Neural progenitor cell (in vitro differentiated cells): Measurements from ENCODE around the gene HAUS6. TPM values are rescaled to one million over a fixed set of nuclear protein-coding genes. Genes with fewer than 3 reads are reported as not detected.
"Not testable (repeated sequence)": the region's sequence is repeated elsewhere in the genome, so short reads cannot be mapped to it uniquely, and the experiment has no call there.

ENCODE experiments used
- DNase-seq: peaks from one replicate; pipeline ENCODE4 v3.0.0-alpha.2; 2016; ENCODE audit warnings: low spot score
- H2AFZ ChIP-seq: fragments of 200-600 bp; sonication (generic); replicated peaks from 2 replicates; pipeline ENCODE4 v1.6.1; 2016; ENCODE audit warnings: antibody characterized with exemption
- H3F3A ChIP-seq: fragments of 200-600 bp; sonication (generic); 2 replicates; pipeline ENCODE4 v1.6.1; 2016; ENCODE audit warnings: antibody characterized with exemption, low read depth
- H3K27ac ChIP-seq: fragments of 200-600 bp; sonication (generic); 2 replicates; pipeline ENCODE4 v1.5.1; 2016; ENCODE audit warnings: mild to moderate bottlenecking
- H3K27me3 ChIP-seq: fragments of 200-600 bp; sonication (generic); 2 replicates; pipeline ENCODE4 v1.6.1; 2016; ENCODE audit warnings: mild to moderate bottlenecking, moderate library complexity
- H3K36me3 ChIP-seq: fragments of 200-600 bp; sonication (generic); 2 replicates; pipeline ENCODE4 v1.5.1; 2016
- H3K4me1 ChIP-seq: fragments of 200-600 bp; sonication (generic); 2 replicates; pipeline ENCODE4 v1.6.1; 2016; ENCODE audit warnings: mixed run types
- H3K4me2 ChIP-seq: fragments of 200-600 bp; sonication (generic); 2 replicates; pipeline ENCODE4 v1.6.1; 2016
- H3K4me3 ChIP-seq: fragments of 200-600 bp; sonication (generic); 2 replicates; pipeline ENCODE4 v1.5.1; 2016
- H3K79me2 ChIP-seq: fragments of 200-600 bp; sonication (generic); 2 replicates; pipeline ENCODE4 v1.6.1; 2016; ENCODE audit warnings: low read depth
- H3K9ac ChIP-seq: fragments of 200-600 bp; sonication (generic); 2 replicates; pipeline ENCODE4 v1.6.1; 2016
- H3K9me3 ChIP-seq: fragments of 200-600 bp; sonication (generic); 2 replicates; pipeline ENCODE4 v1.5.1; 2016; ENCODE audit warnings: low read depth
- H4K20me1 ChIP-seq: fragments of 200-600 bp; sonication (generic); 2 replicates; pipeline ENCODE4 v1.6.1; 2016; ENCODE audit warnings: low read depth
- H3K27ac Mint-ChIP-seq: 3 replicates; pipeline ENCODE4 v1.8.0; 2021; ENCODE audit warnings: mixed read lengths
- H3K27me3 Mint-ChIP-seq: 2 replicates; pipeline ENCODE4 v1.8.0; 2022; ENCODE audit warnings: low read depth, mild to moderate bottlenecking, inconsistent platforms, moderate library complexity, mixed read lengths; ENCODE audit not compliant: insufficient read depth
- H3K36me3 Mint-ChIP-seq: 3 replicates; pipeline ENCODE4 v1.8.0; 2021; ENCODE audit warnings: mixed read lengths
- H3K4me1 Mint-ChIP-seq: 3 replicates; pipeline ENCODE4 v1.8.0; 2021; ENCODE audit warnings: mixed read lengths
- H3K4me3 Mint-ChIP-seq: 3 replicates; pipeline ENCODE4 v1.8.0; 2021; ENCODE audit warnings: mild to moderate bottlenecking, moderate library complexity, mixed read lengths
- H3K9me3 Mint-ChIP-seq: 3 replicates; pipeline ENCODE4 v1.8.0; 2020; ENCODE audit warnings: mixed read lengths
- CTCF ChIP-seq: fragments of 200-600 bp; sonication (generic); IDR thresholded peaks from 2 replicates; pipeline ENCODE4 v1.5.1; 2017; ENCODE audit warnings: antibody characterized with exemption, mild to moderate bottlenecking
- EZH2 ChIP-seq: fragments of 200-600 bp; sonication (generic); IDR thresholded peaks from 2 replicates; pipeline ENCODE4 v1.6.1; 2017; ENCODE audit warnings: antibody characterized with exemption, mild to moderate bottlenecking, moderate library complexity
- EZH2phosphoT487 ChIP-seq: fragments of 200-600 bp; sonication (generic); IDR thresholded peaks from 2 replicates; pipeline ENCODE4 v1.6.1; 2017; ENCODE audit warnings: antibody characterized with exemption
- total RNA-seq: library from RNA; depleted of rRNA; stranded (reverse); fragments of >200 nt; gene quantifications from 2 replicates; pipeline ENCODE4 v1.2.3, GENCODE V29; 2015; ENCODE audit warnings: low replicate concordance

HAUS6 gene
- total RNA-seq, 1 donor from 2014 or later: 61.2 TPM

- Histone ChIP-seq H3K9me3 (no peaks in the 10 kb centered on the region), H4K20me1 (no peaks in the 10 kb centered on the region), H3F3A (no peaks in the 10 kb centered on the region), H3K79me2 (no peaks in the 10 kb centered on the region), H3K4me2 (no peak overlapping the region), H2AFZ (no peak overlapping the region), H3K36me3 (no peaks in the 10 kb centered on the region), H3K4me3 (no peak overlapping the region), H3K9ac (no peak overlapping the region), H3K4me1 (no peaks in the 10 kb centered on the region), H3K27ac (no peak overlapping the region), H3K27me3 (no peaks in the 10 kb centered on the region)
- Mint-ChIP-seq H3K27me3 (peaks cover 5% of the 10 kb centered on the region), H3K9me3 (peaks cover 2% of the 10 kb centered on the region), H3K27ac (no peak overlapping the region), H3K36me3 (no peaks in the 10 kb centered on the region), H3K4me1 (peaks cover 2% of the 10 kb centered on the region), H3K4me3 (no peak overlapping the region)
- DNase-seq: no peak
- TF ChIP-seq EZH2phosphoT487: no peak
- no peak for TF ChIP-seq CTCF
- TF ChIP-seq EZH2: no peak
Observed at GRCh38 chr9:19023078-19023477, 79.6 kb downstream of the HAUS6 start.

GRCh38 chr9:19022206-19022605 lies 80.5 kb downstream of the HAUS6 start:
- Histone ChIP-seq H3K36me3 (no peaks in the 10 kb centered on the region), H4K20me1 (no peaks in the 10 kb centered on the region), H3K27me3 (no peaks in the 10 kb centered on the region), H3K79me2 (no peaks in the 10 kb centered on the region), H3F3A (no peaks in the 10 kb centered on the region), H3K4me3 (no peak overlapping the region), H2AFZ (no peak overlapping the region), H3K27ac (no peak overlapping the region), H3K4me1 (no peaks in the 10 kb centered on the region), H3K4me2 (no peak overlapping the region), H3K9me3 (no peaks in the 10 kb centered on the region), H3K9ac (no peak overlapping the region)
- TF ChIP-seq CTCF: no peak
- no peaks in the 10 kb centered on the region for H3K36me3 Mint-ChIP-seq
- H3K4me3 Mint-ChIP-seq: no peak overlapping the region
- DNase-seq: no peak
- H3K9me3 Mint-ChIP-seq: peaks cover 2% of the 10 kb centered on the region
- peaks cover 2% of the 10 kb centered on the region for H3K4me1 Mint-ChIP-seq
- H3K27me3 Mint-ChIP-seq: peaks cover 5% of the 10 kb centered on the region
- no peak overlapping the region for H3K27ac Mint-ChIP-seq

GRCh38 chr9:19021649-19022048 lies 81.1 kb downstream of the HAUS6 start:
- H2AFZ ChIP-seq, H3K4me2 ChIP-seq, H3K9me3 Mint-ChIP-seq, H3K79me2 ChIP-seq, H4K20me1 ChIP-seq, H3K4me1 Mint-ChIP-seq, DNase-seq, H3K36me3 Mint-ChIP-seq, H3K27ac ChIP-seq, H3K4me1 ChIP-seq, H3K4me3 Mint-ChIP-seq, H3K36me3 ChIP-seq, H3K9me3 ChIP-seq, H3K4me3 ChIP-seq, H3K27ac Mint-ChIP-seq, H3K9ac ChIP-seq, H3K27me3 Mint-ChIP-seq, H3F3A ChIP-seq, H3K27me3 ChIP-seq: not testable (repeated sequence)

- Mint-ChIP-seq H3K27ac (no peak overlapping the region), H3K9me3 (no peaks in the 10 kb centered on the region), H3K27me3 (no peaks in the 10 kb centered on the region), H3K4me1 (peaks cover 2% of the 10 kb centered on the region), H3K4me3 (no peak overlapping the region), H3K36me3 (no peaks in the 10 kb centered on the region)
- H3K27me3 ChIP-seq: no peaks in the 10 kb centered on the region
- no peak for DNase-seq
- no peaks in the 10 kb centered on the region for H3K36me3 ChIP-seq
- no peaks in the 10 kb centered on the region for H3K4me1 ChIP-seq
- H3K9me3 ChIP-seq: no peaks in the 10 kb centered on the region
- H3K4me3 ChIP-seq: no peak overlapping the region
- TF ChIP-seq CTCF (no peak), EZH2phosphoT487 (no peak), EZH2 (no peak)
- H3K9ac ChIP-seq: no peak overlapping the region
- H3K27ac ChIP-seq: no peak overlapping the region
- no peaks in the 10 kb centered on the region for H3K79me2 ChIP-seq
- H3F3A ChIP-seq: no peaks in the 10 kb centered on the region
- no peak overlapping the region for H2AFZ ChIP-seq
- no peak overlapping the region for H3K4me2 ChIP-seq
- H4K20me1 ChIP-seq: no peaks in the 10 kb centered on the region
Observed at GRCh38 chr9:19020886-19021455, 81.7 kb downstream of the HAUS6 start.
